GM19025 (cell line): ENCODE results near the gene KBTBD13.

Source experiments
- ATAC-seq: cut with Tn5 transposase; IDR thresholded peaks from one replicate; pipeline ENCODE4 v1.9.1; 2021; ENCODE audit warnings: mild to moderate bottlenecking, low read depth, moderate library complexity; ENCODE audit not compliant: unreplicated experiment

The KBTBD13 gene

GRCh38 chr15:65050270-65050669, 26.3 kb upstream of the KBTBD13 start:
- ATAC-seq = no peak

GRCh38 chr15:65051266-65051665, 25.3 kb upstream of the KBTBD13 start:
- no peak for ATAC-seq

- no peak for ATAC-seq
Measured at GRCh38 chr15:65052956-65053355, 23.6 kb upstream of the KBTBD13 start.

- no peak for ATAC-seq
Measured at GRCh38 chr15:65054333-65055200, 22.0 kb upstream of the KBTBD13 start.

- ATAC-seq = no peak
Measured at GRCh38 chr15:65055201-65055870, 21.2 kb upstream of the KBTBD13 start.

- ATAC-seq = no peak
Measured at GRCh38 chr15:65056106-65056505, 20.4 kb upstream of the KBTBD13 start.

- ATAC-seq = no peak
Measured at GRCh38 chr15:65056868-65057548, 19.5 kb upstream of the KBTBD13 start.

- no peak for ATAC-seq
Measured at GRCh38 chr15:65057549-65057940, 19.0 kb upstream of the KBTBD13 start.

- no peak for ATAC-seq
Measured at GRCh38 chr15:65058394-65059368, 17.9 kb upstream of the KBTBD13 start.

GRCh38 chr15:65059369-65059750, 17.2 kb upstream of the KBTBD13 start:
- ATAC-seq = no peak

GRCh38 chr15:65059931-65060596, 16.5 kb upstream of the KBTBD13 start:
- ATAC-seq = no peak

- ATAC-seq = no peak
Measured at GRCh38 chr15:65060641-65061397, 15.7 kb upstream of the KBTBD13 start.

GRCh38 chr15:65062061-65062460, 14.5 kb upstream of the KBTBD13 start:
- ATAC-seq = no peak

GRCh38 chr15:65062726-65063125, 13.8 kb upstream of the KBTBD13 start:
- no peak for ATAC-seq

GRCh38 chr15:65066001-65066634, 10.4 kb upstream of the KBTBD13 start:
- ATAC-seq = no peak

GRCh38 chr15:65066635-65067316, 9.8 kb upstream of the KBTBD13 start:
- no peak for ATAC-seq

GRCh38 chr15:65067317-65067644, 9.3 kb upstream of the KBTBD13 start:
- no peak for ATAC-seq
